Lower leg skin (tissue), 4 donors: ENCODE measurements around the gene DYNC1LI2. TPM values are rescaled to one million over a fixed set of nuclear protein-coding genes. Genes with fewer than 3 reads are reported as not detected.

Experiments used
- DNase-seq, 2 donors: peaks; one replicate each; pipeline ENCODE4 v3.0.0-alpha.2; 2019; ENCODE audit warnings: low spot score in 2 of 2
- H3K4me3 ChIP-seq: fragments of 200-600 bp; sonication (generic); 2 replicates; pipeline ENCODE4 v1.5.1; 2017; ENCODE audit warnings: mild to moderate bottlenecking, low read depth; ENCODE audit not compliant: poor library complexity, severe bottlenecking
- POLR2A ChIP-seq, 2 donors: fragments of 450-650 bp; IDR thresholded peaks; one replicate each; pipeline ENCODE4 v1.6.1; 2016 to 2017; ENCODE audit warnings: antibody characterized with exemption in 2 of 2, mild to moderate bottlenecking in 1 of 2, moderate library complexity in 1 of 2
- WGBS, 2 donors: methylation state at CpG; one replicate each; pipeline ENCODE4 v1.1.5; 2018; 5-methylcytosine and 5-hydroxymethylcytosine counted together
- intact Hi-C: fragments of 100-400 bp; cut with DNase I; formaldehyde crosslinking; loops from one replicate; pipeline ENCODE4 v1.15.0; 2023; ENCODE audit warnings: low total_unique reads
- total RNA-seq, 4 donors: library from RNA; depleted of rRNA; stranded (reverse); fragments of >200 nt; gene quantifications; one replicate each; pipeline ENCODE4 v1.1.0, GENCODE V29; 2016
- TF ChIP-seq, protein P1 (sequence below), 3 donors: fragments of 450-650 bp; IDR thresholded peaks; one replicate each; pipeline ENCODE4 v1.5.1; 2016; ENCODE audit warnings: antibody characterized with exemption in 3 of 3, mild to moderate bottlenecking in 3 of 3, moderate library complexity in 2 of 3

The DYNC1LI2 gene
- total RNA-seq, 4 donors from 2014 or later: 59.3 to 194 (median 111) TPM

DNA sequence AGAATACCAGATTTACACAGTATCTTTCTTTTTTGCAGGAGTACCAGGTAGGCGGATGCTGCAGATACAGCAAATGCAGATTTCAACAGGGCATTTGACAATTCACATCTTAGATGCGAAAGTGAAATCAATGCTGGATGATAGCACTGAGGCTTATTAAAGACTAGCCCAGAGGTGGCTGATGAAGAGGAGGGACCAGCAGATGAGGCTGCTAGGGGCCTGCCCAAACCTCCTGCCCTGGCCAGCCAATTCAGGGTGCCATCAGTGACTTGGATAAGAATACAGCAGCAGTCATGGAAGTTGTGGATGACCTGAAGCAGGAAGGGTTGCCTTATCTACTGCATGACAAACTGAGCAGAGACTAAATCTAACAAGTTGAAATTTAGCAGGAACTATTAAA lies 1.5 kb upstream of the DYNC1LI2 start:
- no peak for DNase-seq
- H3K4me3 ChIP-seq: no peak overlapping the region
- 96 to 97% methylated on average over 2 of the region's 2 CpGs for WGBS, 2 donors
- TF ChIP-seq, protein P1, sequence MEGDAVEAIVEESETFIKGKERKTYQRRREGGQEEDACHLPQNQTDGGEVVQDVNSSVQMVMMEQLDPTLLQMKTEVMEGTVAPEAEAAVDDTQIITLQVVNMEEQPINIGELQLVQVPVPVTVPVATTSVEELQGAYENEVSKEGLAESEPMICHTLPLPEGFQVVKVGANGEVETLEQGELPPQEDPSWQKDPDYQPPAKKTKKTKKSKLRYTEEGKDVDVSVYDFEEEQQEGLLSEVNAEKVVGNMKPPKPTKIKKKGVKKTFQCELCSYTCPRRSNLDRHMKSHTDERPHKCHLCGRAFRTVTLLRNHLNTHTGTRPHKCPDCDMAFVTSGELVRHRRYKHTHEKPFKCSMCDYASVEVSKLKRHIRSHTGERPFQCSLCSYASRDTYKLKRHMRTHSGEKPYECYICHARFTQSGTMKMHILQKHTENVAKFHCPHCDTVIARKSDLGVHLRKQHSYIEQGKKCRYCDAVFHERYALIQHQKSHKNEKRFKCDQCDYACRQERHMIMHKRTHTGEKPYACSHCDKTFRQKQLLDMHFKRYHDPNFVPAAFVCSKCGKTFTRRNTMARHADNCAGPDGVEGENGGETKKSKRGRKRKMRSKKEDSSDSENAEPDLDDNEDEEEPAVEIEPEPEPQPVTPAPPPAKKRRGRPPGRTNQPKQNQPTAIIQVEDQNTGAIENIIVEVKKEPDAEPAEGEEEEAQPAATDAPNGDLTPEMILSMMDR (IDR thresholded peaks at IDR 0.05): no peak
- TF ChIP-seq POLR2A (IDR thresholded peaks at IDR 0.05): no peak
- intact Hi-C loops: no loop called here

DNA sequence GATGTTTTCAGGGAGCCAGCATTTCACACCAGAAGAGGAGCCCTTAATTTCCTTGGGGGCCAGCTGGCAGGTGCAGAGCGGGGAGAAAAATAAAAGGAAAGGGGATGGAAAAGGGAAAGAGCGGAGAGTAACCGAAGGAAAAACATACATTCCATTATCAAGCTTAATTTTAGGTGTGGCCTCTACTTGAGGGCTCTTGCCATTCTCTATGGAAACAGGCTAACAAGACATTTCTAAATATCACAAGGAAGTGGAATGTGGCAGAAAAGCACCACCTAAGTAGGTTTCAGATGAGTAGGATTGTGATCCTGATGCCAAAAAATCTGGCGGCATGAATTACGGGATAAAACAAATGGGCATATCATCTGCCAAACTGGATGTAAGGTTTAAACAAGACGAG lies 970 bp upstream of the DYNC1LI2 start:
- intact Hi-C loops: no loop called here
- 44 to 52% methylated on average over 6 of the region's 6 CpGs for WGBS, 2 donors
- no peak for TF ChIP-seq POLR2A (IDR thresholded peaks at IDR 0.05)
- TF ChIP-seq, protein P1 (IDR thresholded peaks at IDR 0.05): no peak
- DNase-seq: no peak
- no peak overlapping the region for H3K4me3 ChIP-seq

DNA sequence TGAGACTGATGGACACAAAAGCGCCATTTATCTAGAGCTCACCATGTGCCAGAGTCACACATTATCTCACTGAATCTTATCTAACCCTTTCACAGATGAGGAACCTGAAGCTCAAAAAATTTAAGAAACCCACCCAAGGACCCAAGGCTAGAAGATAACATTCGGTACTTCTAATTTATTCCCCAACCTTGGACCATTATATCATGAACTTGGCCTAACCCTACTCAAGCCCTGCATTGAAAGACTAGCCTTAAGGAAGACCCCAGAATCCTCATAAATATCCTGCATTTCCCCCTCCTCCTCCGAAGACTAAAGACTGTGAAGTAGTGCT lies 548 bp upstream of the DYNC1LI2 start:
- intact Hi-C loops: no loop called here
- TF ChIP-seq, protein P1 (IDR thresholded peaks at IDR 0.05): no peak
- TF ChIP-seq POLR2A (IDR thresholded peaks at IDR 0.05): no peak
- WGBS, 2 donors: 36 to 38% methylated on average over 3 of the region's 3 CpGs

DNA sequence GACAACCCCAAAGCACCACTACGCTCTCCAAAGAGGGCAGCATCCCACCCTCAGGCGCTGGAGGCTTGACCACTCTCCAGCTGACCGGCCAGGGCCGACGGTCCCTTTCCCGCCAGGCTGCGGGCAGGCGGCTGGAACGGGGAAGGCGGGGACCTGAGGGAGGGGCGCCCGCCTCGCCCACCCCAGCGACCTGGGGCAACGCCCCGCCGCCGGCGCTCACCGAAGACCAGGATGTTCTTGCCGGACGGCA lies 431 bp downstream of the DYNC1LI2 start:
- TF ChIP-seq, protein P1 (IDR thresholded peaks at IDR 0.05): no peak
- TF ChIP-seq POLR2A (IDR thresholded peaks at IDR 0.05): no peak
- 0% methylated on average over 8 to 22 of the region's 22 CpGs for WGBS, 2 donors
- peak overlapping the region; percentile 99 for H3K4me3 ChIP-seq
- no peak for DNase-seq
- intact Hi-C loops: no loop called here

More for the DNA sequence above, 548 bp upstream of the DYNC1LI2 start:
- DNase-seq: no peak
- H3K4me3 ChIP-seq: no peak overlapping the region

DNA sequence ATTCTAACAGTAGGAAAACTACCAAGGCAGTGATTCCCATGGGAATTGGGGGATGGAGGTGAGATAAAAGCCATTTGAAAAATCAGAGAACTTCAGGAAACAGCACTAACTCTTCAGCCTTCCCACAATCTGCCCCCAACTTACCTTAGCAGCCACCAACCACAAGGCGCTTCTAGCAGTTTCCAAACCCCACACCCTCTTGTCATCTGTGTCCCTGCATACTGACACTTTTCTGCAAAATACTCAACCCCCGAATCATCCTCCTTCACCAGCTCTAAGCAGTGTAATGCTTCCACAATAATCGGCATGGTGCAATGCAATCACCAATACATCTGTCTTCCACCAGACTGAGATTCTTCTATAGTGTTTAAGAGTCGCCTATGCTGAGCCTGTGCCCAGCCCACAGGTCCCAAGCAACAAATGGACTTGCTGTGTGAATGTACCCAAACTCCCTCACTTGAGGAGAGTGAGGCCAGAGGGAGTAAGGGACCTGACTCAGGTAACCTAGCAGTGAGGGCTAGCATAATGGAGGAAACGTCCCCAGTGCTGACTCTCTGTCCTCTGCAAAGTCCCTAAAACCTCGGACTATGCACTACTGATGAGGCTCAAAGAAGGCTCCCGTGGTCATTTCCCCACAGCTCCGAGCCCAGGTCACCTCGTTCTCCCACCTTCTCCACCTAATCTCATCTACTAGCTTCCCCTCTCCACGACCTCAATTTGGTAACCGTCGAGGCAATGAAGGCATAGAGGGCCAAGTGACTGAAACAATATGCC lies 943 bp downstream of the DYNC1LI2 start:
- no peak for TF ChIP-seq POLR2A (IDR thresholded peaks at IDR 0.05)
- TF ChIP-seq, protein P1 (IDR thresholded peaks at IDR 0.05): no peak
- H3K4me3 ChIP-seq: peak overlapping the region; percentile 99
- intact Hi-C loops: no loop called here
- WGBS, 2 donors: 10 to 14% methylated on average over 12 of the region's 12 CpGs
- no peak for DNase-seq

DNA sequence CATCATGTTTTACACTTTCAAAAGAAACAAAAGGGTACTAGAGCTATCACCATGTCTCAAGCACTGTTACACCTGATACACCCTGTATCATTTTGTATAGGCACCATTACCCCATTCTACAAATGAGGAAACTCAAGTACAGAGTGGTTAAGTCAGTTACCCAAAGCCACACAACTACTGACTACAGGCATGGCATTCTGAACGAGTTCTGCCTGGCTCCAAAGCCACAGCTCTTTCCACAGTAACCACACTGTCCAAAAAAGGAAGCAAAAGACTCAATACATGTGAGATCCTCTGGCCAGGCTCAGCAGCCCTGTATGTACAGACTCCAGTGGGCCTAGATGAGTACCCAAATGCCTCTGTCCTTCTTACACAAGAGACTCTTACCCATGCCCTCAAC lies 4.7 kb downstream of the DYNC1LI2 start:
- no peak for TF ChIP-seq POLR2A (IDR thresholded peaks at IDR 0.05)
- TF ChIP-seq, protein P1 (IDR thresholded peaks at IDR 0.05): no peak
- DNase-seq: no peak
- intact Hi-C loops: no loop called here
- 25 to 26% methylated on average over 1 of the region's 1 CpG for WGBS, 2 donors
- no peak overlapping the region for H3K4me3 ChIP-seq
